GM19468 (cell line): ENCODE measurements around the gene A2M.

Source experiments
- ATAC-seq: cut with Tn5 transposase; IDR thresholded peaks from one replicate; pipeline ENCODE4 v1.9.1; 2021; ENCODE audit warnings: mild to moderate bottlenecking, moderate library complexity, moderate number of reproducible peaks; ENCODE audit not compliant: unreplicated experiment; ENCODE audit errors: extremely low read depth

The A2M gene

DNA sequence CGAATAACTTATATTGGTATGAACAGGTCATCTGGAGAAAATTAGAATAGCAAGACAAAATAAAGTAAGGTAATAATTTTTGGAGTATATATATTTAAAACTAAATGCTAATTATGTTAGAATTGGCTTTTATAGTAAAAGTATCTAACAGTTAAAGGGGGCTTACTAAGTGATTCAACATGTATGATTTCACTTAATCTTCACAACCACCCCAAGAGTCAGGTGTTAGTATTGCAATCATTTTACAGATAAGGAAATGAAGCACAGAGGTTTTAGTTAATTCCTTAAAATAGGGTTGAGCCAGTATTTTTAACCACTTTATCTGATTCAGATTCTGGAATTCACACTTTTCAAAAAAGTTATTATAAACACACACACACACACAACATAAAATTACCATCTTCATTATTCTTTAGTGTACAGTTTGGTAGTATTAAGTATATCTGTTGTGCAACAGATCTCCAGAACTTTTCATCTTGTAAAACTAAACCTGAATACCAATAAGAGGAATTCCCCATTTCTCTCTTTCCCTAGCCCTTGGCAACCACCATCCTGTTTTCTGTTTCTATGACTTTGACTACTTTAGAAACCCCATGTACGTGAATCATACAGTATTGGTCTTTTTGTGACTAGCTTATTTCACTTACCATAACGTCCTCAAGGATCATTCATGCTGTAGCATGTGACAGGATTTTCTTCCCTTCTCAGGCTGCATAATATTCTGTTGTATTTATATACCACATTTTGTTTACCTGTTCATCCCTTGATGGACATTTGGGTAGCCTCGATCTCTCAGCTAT lies 12.5 kb downstream of the A2M start:
- ATAC-seq = no peak

DNA sequence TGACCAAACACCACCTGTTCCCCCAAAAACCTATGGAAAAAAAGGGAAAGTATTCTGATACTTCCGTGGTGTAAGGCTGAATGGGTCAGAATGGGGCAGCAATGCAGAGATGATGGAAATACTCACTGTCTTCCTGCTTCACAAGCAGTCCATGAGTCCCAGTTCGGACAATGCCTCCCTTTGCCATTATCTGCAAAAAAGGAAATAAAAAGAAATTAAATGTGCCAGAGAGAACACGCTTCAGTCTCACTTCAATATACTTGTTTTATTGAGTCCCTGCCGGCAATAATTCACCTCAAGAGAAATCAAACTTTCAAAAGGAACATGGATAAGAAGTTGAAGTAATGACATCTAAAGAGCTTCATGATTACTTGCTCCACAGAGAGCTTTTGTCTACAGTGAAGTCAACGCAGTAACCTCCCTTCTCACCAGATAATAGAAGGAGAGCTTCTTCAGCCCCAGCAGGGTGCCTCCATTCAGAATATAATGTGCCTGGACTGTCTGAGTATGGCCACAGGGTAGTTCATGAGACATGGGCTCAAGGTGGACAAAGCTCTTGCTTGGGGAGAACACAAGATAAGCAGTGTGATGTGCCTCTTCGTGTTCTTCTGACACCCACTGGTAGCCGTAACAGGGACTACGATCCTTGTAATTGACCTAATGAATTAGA lies 14.6 kb downstream of the A2M start:
- no peak for ATAC-seq

DNA sequence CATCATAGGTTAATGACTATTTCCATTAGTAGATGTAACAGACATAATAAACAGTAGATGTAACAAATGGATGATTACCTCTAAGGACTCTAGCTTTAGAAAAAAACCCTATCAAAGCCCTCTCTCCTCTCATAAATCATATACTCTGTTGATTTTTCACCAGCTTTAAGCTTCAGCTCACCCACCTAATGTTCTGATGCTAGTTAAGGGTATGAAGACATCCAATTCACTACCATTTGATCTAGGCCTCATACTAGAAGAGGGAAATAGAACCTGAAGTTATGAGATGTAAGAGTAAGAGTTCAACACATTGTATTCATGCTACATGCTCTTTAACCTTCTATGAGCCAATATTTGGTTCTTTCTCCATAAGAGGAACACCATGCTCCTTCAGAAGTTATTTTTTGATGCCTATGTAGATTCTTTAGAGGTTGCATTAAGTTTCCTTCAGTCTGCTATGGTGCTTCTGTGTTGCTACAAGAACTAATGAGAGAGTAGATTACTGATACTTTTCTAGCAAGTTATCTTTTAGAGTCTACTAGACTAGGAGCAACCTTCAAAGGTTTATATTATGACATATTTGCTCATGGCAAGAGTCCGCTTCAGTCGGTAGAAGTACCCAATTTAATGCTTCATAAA lies 16.0 kb downstream of the A2M start:
- ATAC-seq = no peak

DNA sequence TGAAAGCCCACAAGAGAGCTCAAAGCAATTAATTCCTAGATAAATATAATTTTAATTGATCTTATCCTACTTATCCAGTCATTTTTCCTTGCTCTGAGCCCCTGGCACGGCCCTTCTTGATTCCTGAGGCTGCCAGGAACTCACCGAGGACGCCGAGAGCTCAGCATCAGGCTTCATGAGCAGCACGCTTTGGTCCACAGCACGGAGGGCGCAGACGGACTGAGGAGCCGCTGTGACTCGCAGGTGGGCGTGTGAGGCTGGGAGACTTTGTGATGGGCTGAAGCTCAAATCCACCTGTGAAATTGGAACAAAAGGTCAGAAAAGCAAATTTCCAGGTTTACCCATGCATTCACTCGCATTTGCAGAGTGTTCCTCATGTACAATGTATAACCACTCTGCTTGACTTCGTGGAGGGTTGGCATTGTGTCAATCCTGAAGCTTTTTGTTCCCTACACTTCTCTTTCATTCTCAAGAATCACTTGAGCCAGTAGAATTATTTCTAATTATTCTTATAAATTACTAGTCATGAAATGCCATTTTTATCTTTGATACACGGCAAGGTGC lies 17.2 kb downstream of the A2M start:
- no peak for ATAC-seq

DNA sequence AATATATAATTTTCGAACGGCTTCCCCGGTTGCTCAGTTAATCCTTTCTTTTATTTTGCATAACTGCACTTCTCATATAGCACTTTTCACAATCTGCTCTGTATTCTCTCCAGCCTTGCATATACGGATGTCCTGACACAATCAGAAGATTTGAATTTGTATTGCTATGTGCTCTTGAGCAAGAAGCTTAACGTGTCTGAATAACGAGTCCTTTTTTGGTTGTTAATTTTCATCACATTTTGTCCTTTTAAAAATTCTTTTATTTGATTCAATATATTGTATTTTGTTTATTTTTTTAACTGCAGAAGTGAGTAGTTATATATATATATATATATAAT lies 17.6 kb downstream of the A2M start:
- no peak for ATAC-seq

DNA sequence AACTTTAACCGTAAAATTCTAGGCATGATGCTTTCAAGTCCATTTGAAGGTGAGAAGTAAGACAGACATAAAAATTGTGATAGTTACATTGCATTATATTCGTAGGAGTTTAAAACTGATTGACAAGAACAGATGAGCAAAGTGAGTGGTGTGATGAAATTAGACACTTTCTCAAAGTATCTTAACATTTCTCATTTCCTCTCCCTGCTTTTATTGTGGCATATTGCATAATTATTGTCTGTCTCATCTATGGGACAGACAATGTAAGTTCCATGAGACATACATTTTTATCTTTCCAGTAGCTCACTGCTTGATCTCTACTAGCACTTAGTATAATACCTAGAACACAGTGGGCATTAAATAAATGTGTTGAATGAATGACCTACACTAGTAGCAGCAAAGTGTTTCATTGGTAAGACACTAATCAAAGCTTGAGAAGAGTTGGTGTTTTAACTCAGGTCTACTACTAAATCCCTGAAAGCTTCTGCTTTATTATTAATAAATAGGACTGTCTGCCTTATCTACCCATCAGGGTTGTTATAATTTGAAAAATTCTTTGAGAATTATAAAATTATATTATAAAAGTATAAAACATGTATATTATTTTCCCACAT lies 19.0 kb downstream of the A2M start:
- ATAC-seq = no peak

DNA sequence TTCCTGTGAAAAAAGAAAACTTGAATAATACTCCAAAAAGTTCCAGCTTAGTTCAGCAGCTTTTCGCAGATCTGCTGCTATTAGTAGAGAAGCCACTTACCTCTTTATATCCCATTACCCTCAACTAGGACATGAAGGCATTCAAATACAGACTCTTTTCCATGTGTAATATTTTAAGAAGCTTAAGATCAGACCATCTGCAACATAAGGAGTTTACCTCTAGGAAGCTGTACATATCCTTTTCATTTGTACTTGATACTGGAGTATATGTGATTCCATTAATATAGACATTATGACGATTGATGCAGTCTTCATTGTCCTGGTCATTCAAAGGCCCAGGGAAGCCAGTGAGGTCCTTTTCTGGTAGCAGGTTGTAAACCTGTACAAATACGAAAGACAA lies 20.4 kb downstream of the A2M start:
- ATAC-seq = no peak

DNA sequence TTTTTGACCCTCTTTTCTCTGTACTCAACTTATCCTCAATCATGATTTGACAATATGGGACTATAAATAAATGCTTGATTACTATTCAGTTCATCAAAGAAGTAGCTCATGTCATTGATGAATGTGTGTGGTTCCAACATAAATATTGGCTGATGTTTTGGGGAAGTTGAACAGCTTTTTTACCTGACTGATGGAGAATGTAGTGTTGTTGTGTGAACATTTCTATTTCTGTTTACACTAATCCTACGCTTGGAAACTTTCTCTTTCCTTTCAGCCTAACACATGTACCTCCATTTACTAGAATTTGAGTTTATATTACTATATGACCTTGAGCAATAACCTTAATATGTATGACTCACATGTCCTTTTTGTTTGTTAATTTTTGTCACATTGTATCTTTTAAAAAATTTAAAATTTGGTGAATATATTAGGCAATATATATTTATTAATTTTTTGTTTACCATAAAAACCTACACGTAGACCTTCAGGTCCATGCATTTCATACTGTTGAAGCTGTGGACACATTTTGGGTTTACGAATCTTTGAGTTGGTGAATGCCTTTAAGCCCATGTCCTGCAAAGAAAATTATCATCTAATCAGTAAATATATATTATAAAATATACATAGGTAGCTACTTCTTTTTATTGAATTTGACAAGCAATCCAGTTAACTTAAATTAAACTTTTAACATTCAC lies 21.1 kb downstream of the A2M start:
- no peak for ATAC-seq

DNA sequence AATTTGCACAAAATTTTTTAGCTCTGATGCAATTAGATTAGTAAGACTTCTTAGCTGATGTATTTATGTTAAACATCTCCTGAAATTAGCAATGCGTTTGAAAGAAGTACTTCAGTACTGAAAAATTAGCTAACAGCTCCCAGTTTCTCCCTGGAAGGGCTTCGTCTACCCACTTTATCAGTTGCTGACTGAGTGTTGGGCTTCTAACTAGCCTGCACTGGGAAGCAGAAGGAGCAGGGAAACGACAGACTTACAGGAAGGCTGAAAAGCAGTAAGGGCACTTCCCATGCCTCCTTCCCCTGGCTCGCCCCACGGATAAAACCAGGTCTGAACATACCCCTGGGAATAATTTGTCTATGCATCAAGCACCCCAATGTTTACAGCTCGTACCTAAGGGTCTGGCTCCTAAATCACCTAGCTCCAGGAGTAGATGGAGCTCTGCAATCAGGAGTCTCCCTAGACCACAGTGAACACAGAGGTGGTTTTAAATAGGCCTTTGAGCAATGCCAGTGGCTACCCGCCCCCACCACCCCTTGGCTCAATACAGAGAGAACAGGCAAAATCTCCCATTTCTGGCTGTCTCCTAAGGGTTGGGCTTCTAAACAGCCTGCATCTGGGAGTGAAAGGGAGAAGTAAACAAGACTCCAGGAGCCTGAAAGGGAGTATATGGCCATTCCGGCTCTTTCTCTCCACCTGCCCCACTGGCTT lies 23.7 kb downstream of the A2M start:
- no peak for ATAC-seq

DNA sequence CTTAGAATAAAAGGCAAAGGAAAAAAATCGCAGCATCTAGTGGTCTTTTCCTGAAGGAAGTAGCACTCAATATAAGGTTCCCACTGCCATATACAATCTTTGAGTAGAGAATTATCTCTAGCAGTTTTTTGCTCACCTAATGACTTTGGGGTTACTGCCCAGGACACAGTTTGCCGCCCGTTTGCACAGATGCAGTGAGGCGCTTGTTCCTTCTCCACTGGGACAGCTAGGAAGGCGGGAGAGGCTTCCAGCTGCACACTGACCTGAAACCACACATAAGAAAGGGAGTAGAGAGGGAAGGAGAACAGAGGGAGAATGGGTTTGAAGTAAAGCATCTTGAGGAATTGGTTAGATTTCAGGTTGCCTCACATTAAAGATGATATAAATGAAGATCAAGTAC lies 25.5 kb downstream of the A2M start:
- ATAC-seq = no peak

DNA sequence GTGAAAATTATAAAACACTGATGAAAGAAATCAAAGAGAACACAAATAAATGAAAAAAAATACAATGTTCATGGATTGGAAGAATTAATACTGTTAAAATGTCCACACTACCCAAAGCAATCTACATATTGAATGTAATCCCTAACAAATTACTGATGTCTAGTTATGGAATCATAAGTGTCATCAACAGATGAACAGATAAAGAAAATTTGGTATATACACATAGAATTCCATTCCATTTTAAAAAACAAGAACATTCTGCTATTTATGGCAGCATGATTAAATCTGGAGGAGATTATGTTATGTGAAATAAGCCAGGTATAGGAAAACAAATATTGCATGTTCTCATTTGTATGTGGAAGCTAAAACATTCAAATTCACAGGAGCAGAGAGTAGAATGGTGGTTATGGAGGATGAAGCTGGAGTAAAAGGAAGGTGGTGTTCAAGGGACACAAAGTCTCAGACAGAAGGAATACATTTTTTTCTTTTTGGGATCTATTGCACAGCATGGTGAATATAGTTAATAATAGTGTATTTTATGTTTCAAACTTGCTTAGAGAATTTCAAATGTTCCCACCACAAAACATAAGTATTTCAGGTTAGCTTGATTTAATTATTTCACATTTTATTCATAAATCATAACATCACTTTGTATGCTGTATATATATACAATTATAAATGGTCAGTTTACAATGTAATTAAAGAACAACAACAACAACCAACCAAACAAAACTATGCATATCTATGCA lies 28.5 kb downstream of the A2M start:
- no peak for ATAC-seq

DNA sequence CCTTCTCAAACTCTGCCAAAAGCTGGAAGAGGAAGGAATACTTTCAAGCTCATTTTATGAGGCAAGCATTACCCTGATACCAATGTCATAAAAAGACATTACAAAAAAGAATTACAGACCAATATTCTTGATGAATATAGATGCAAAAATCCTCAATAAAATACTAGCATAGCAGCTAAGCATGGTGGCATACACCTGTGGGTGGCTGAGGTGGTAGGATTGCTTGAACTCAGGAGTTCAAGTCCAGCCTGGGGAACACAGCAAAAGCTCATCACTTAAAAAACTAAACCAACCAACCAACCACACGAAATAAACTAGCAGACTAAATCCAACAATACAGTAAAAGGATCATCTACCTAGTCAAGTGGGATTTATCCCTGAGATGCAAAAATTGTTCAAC lies 29.6 kb downstream of the A2M start:
- no peak for ATAC-seq

DNA sequence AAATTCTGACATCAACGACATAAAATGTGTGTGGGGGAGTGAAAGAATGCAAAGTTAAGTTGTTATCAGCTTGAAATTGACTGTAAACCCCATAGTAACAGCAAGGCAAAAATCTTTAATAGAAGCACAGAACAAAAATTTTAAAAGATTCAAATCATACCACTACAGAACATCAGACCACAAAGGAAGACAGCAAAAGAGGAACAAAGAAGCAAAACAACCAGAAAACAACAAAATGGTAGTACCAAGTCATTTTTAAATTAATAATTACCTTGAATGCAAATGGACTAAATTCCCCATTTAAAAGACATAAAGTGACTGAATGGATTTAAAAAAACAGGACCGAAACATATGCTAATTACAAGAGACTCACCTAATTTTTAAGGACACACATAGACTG lies 31.3 kb downstream of the A2M start:
- no peak for ATAC-seq

DNA sequence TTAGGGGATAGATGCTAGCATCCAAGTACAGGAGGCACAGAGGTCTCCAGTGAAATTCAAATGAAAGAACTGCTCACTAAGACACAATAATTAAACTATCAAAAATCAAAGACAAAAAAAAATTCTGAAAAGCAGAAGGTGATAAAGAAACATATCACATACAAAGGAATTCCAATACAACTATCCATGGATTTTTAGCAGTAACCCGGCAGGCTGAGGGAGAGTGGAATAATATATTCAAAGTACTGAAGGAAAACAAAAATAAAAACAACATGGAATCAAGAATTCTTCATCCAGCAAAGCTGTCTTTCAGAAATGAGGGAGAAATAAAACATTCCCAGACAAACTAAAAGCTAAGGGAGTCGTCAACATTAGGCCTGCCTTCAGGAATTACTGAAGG lies 31.9 kb downstream of the A2M start:
- ATAC-seq = no peak

DNA sequence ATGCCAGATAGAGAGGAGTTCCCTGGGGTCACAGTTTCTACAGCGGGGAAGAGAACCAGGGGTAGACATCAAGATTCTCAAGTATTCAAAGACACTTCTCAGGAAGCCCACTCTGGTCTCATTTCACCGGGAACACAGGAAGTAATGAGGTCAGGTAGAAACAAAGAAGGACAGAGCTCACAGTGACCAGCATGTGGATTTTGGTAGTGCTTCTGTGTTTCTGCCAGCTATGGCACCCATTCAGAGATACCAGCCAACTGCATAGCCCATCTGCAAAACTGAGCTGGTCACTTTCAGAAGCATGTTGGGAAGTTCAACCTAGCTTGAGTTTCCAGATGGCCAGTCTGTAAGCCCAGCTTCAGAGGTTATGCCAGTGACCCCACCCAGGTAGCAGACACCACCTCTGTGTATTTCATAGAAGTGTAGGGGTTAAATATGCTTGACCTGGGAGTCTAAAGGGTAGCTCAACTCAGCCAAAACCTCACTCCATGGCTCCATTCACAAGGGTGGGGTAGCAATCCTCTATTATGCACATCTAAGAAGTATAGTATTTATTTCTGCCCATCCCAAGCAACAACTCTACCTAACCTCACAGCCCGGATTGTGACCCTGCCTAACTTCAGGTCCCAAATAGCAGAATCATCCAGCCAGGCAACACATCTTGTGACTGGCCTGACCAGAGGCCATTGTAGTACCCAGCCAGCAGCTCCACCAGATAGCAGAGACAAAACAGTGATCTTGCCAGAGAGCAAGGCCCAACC lies 33.9 kb downstream of the A2M start:
- no peak for ATAC-seq

DNA sequence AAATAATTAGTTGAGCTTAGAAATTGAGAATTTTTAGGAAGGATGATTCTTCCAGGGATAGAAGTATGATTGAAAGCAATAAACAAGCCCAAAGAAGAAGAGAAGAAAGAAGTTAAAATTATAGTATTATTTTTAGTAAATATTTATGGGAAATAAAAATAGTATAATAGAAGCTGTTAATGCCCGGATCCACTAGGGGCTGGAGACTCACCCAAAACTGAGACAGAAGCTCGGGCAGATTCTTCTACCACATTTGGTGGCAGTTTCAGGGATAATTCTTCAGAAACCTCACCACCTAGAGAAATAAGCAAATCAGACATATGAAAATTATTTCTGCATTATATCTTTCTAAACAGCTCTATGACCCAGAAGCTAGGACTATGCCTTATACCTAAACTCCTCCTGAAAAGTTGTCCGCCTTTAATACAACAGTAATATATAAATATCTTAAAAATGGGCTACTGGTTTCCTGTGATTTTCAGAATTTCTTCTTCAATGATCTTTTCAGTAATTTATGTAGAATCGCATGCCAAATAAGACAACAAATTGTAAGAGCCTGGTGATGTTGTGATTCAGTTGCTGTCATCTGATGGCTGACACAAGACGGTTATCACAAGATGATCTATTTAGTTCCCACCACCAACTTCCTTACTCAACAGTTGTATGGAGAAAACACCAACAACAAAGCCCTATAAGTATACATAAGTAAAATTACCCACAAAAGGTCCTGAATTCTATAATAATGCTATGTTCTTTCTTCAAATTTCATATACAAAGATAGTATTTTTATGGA lies 35.6 kb downstream of the A2M start:
- no peak for ATAC-seq

DNA sequence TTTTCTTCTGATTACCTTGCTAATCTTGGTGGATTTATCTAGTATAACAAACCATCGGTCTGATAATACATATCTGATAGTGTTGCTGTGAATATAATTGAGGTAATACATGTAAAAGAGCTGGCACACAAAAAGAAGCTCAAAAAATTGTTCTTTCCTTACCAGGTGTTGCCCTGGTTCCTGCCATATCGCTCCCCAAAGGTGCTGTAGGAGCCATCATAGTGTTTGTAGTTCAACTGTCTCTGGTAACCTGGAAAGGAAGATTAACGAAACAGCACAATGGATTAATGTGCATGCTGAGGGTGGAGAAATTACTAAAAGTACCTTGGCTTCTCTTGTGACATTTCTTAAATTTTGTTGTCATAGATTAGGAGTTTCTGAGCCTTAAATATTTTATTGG lies 36.6 kb downstream of the A2M start:
- no peak for ATAC-seq
